ENCODE data around the gene DENND5A.
"Not testable (repeated sequence)": the region's sequence is repeated elsewhere in the genome, so short reads cannot be mapped to it uniquely, and the experiment has no call there.

DENND5A gene

GRCh38 chr11:9249252-9249651 is 15.9 kb downstream of the DENND5A start:
- Mint-ChIP-seq H3K27me3 (no peaks in the 10 kb centered on the region), H3K9me3 (no peaks in the 10 kb centered on the region), H3K36me3 (peaks cover 6% of the 10 kb centered on the region), H3K4me1 (peaks cover 69% of the 10 kb centered on the region), H3K4me3 (no peak overlapping the region), H3K27ac (peak overlapping the region; percentile 17)

- Mint-ChIP-seq H3K9me3 (no peaks in the 10 kb centered on the region), H3K27ac (peak overlapping the region; percentile 46), H3K4me1 (peaks cover 71% of the 10 kb centered on the region), H3K4me3 (no peak overlapping the region), H3K36me3 (peaks cover 6% of the 10 kb centered on the region), H3K27me3 (no peaks in the 10 kb centered on the region)
Measured at GRCh38 chr11:9247863-9248262, 17.3 kb downstream of the DENND5A start.

- H3K4me3 Mint-ChIP-seq, H3K27me3 Mint-ChIP-seq, H3K36me3 Mint-ChIP-seq, H3K9me3 Mint-ChIP-seq, H3K27ac Mint-ChIP-seq: not testable (repeated sequence)
- peaks cover 71% of the 10 kb centered on the region for H3K4me1 Mint-ChIP-seq
Measured at GRCh38 chr11:9236242-9236641, 28.9 kb downstream of the DENND5A start.

GRCh38 chr11:9232482-9232881 is 32.7 kb downstream of the DENND5A start:
- no peaks in the 10 kb centered on the region for H3K27me3 Mint-ChIP-seq
- peaks cover 7% of the 10 kb centered on the region for H3K36me3 Mint-ChIP-seq
- H3K9me3 Mint-ChIP-seq: no peaks in the 10 kb centered on the region
- peaks cover 79% of the 10 kb centered on the region for H3K4me1 Mint-ChIP-seq
- no peak overlapping the region for H3K27ac Mint-ChIP-seq
- H3K4me3 Mint-ChIP-seq: peak overlapping the region; percentile 6

GRCh38 chr11:9231848-9232177 is 33.3 kb downstream of the DENND5A start:
- no peaks in the 10 kb centered on the region for H3K9me3 Mint-ChIP-seq
- peaks cover 7% of the 10 kb centered on the region for H3K36me3 Mint-ChIP-seq
- H3K4me1 Mint-ChIP-seq: peaks cover 78% of the 10 kb centered on the region
- H3K27me3 Mint-ChIP-seq: no peaks in the 10 kb centered on the region
- H3K27ac Mint-ChIP-seq: peak overlapping the region; percentile 84
- peak overlapping the region; percentile 84 for H3K4me3 Mint-ChIP-seq

- Mint-ChIP-seq H3K27me3 (no peaks in the 10 kb centered on the region), H3K36me3 (peaks cover 7% of the 10 kb centered on the region), H3K27ac (peak overlapping the region; percentile 30), H3K4me1 (peaks cover 79% of the 10 kb centered on the region), H3K9me3 (no peaks in the 10 kb centered on the region), H3K4me3 (peak overlapping the region; percentile 81)
Measured at GRCh38 chr11:9230296-9230695, 34.9 kb downstream of the DENND5A start.

GRCh38 chr11:9228091-9228490 is 37.1 kb downstream of the DENND5A start:
- Mint-ChIP-seq H3K4me1 (peaks cover 68% of the 10 kb centered on the region), H3K4me3 (no peak overlapping the region), H3K27me3 (no peaks in the 10 kb centered on the region), H3K36me3 (peaks cover 3% of the 10 kb centered on the region), H3K9me3 (no peaks in the 10 kb centered on the region), H3K27ac (no peak overlapping the region)

GRCh38 chr11:9225748-9226298 is 39.3 kb downstream of the DENND5A start:
- H3K4me3 Mint-ChIP-seq: no peak overlapping the region
- no peak overlapping the region for H3K27ac Mint-ChIP-seq
- H3K27me3 Mint-ChIP-seq: no peaks in the 10 kb centered on the region
- H3K4me1 Mint-ChIP-seq: peaks cover 56% of the 10 kb centered on the region
- H3K9me3 Mint-ChIP-seq: no peaks in the 10 kb centered on the region
- peaks cover 3% of the 10 kb centered on the region for H3K36me3 Mint-ChIP-seq

- H3K27me3 Mint-ChIP-seq: no peaks in the 10 kb centered on the region
- peaks cover 50% of the 10 kb centered on the region for H3K4me1 Mint-ChIP-seq
- no peaks in the 10 kb centered on the region for H3K9me3 Mint-ChIP-seq
- H3K4me3 Mint-ChIP-seq: no peak overlapping the region
- no peak overlapping the region for H3K27ac Mint-ChIP-seq
- H3K36me3 Mint-ChIP-seq: peaks cover 3% of the 10 kb centered on the region
Measured at GRCh38 chr11:9222654-9223053, 42.5 kb downstream of the DENND5A start.

- not testable (repeated sequence) for H3K36me3 Mint-ChIP-seq, H3K4me3 Mint-ChIP-seq, H3K27ac Mint-ChIP-seq, H3K27me3 Mint-ChIP-seq, H3K9me3 Mint-ChIP-seq
- H3K4me1 Mint-ChIP-seq: peaks cover 41% of the 10 kb centered on the region
Measured at GRCh38 chr11:9220853-9221252, 44.3 kb downstream of the DENND5A start.

- Mint-ChIP-seq H3K27me3 (no peaks in the 10 kb centered on the region), H3K27ac (no peak overlapping the region), H3K36me3 (no peaks in the 10 kb centered on the region), H3K4me1 (peaks cover 45% of the 10 kb centered on the region), H3K4me3 (no peak overlapping the region), H3K9me3 (no peaks in the 10 kb centered on the region)
Measured at GRCh38 chr11:9219572-9219971, 45.6 kb downstream of the DENND5A start.

- H3K9me3 Mint-ChIP-seq: no peaks in the 10 kb centered on the region
- H3K36me3 Mint-ChIP-seq: no peaks in the 10 kb centered on the region
- H3K27ac Mint-ChIP-seq: no peak overlapping the region
- peaks cover 49% of the 10 kb centered on the region for H3K4me1 Mint-ChIP-seq
- H3K4me3 Mint-ChIP-seq: no peak overlapping the region
- no peaks in the 10 kb centered on the region for H3K27me3 Mint-ChIP-seq
Measured at GRCh38 chr11:9219115-9219514, 46.0 kb downstream of the DENND5A start.

GRCh38 chr11:9214765-9215164 is 50.4 kb downstream of the DENND5A start:
- Mint-ChIP-seq H3K36me3 (peaks cover 2% of the 10 kb centered on the region), H3K27me3 (no peaks in the 10 kb centered on the region), H3K9me3 (no peaks in the 10 kb centered on the region), H3K4me3 (no peak overlapping the region), H3K4me1 (peaks cover 75% of the 10 kb centered on the region), H3K27ac (no peak overlapping the region)

- Mint-ChIP-seq H3K4me1 (peaks cover 85% of the 10 kb centered on the region), H3K27ac (peak overlapping the region; percentile 72), H3K4me3 (no peak overlapping the region), H3K36me3 (peaks cover 2% of the 10 kb centered on the region), H3K27me3 (no peaks in the 10 kb centered on the region), H3K9me3 (no peaks in the 10 kb centered on the region)
Measured at GRCh38 chr11:9211322-9211721, 53.8 kb downstream of the DENND5A start.

- Mint-ChIP-seq H3K4me1 (peaks cover 81% of the 10 kb centered on the region), H3K27me3 (no peaks in the 10 kb centered on the region), H3K36me3 (peaks cover 2% of the 10 kb centered on the region), H3K4me3 (peak overlapping the region; percentile 11), H3K27ac (peak overlapping the region; percentile 69), H3K9me3 (no peaks in the 10 kb centered on the region)
Measured at GRCh38 chr11:9210922-9211320, 54.2 kb downstream of the DENND5A start.

GRCh38 chr11:9210224-9210921 is 54.8 kb downstream of the DENND5A start:
- H3K9me3 Mint-ChIP-seq: no peaks in the 10 kb centered on the region
- H3K27me3 Mint-ChIP-seq: no peaks in the 10 kb centered on the region
- peak overlapping the region; percentile 69 for H3K27ac Mint-ChIP-seq
- H3K36me3 Mint-ChIP-seq: peaks cover 2% of the 10 kb centered on the region
- H3K4me1 Mint-ChIP-seq: peaks cover 76% of the 10 kb centered on the region
- peak overlapping the region; percentile 11 for H3K4me3 Mint-ChIP-seq

- Mint-ChIP-seq H3K27ac (peak overlapping the region; percentile 62), H3K4me3 (peak overlapping the region; percentile 24), H3K4me1 (peaks cover 71% of the 10 kb centered on the region)
- not testable (repeated sequence) for H3K27me3 Mint-ChIP-seq, H3K9me3 Mint-ChIP-seq, H3K36me3 Mint-ChIP-seq
Measured at GRCh38 chr11:9209604-9210003, 55.5 kb downstream of the DENND5A start.
